GM18870 (cell line): ENCODE results near the gene SMG5.

Experiments used
- ATAC-seq: cut with Tn5 transposase; IDR thresholded peaks from one replicate; pipeline ENCODE4 v1.9.1; 2021; ENCODE audit warnings: moderate library complexity; ENCODE audit not compliant: unreplicated experiment

The SMG5 gene

GRCh38 chr1:156246241-156246780 lies 36.3 kb downstream of the SMG5 start:
- no peak for ATAC-seq

GRCh38 chr1:156245451-156246232 lies 37.0 kb downstream of the SMG5 start:
- ATAC-seq = no peak

DNA sequence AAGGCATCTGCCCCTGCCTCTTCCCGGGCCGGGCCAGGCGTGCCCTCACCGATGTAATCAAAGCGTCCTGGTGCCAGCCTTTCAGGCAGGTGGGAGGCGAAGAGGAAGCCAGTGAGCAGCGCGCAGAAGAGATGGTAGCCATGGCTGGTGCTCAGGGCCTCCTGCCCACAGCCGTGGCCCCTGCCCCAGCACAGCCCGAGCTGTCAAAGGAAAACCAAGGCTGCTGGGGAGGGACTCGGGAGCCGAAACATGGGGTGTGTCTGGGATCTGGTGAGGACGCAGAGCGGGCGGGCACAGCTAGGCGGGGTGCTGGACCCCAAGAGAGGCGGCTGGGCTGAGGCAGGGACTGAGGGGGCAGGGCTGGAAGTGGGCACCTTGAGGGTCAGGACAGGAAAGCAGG lies 37.9 kb downstream of the SMG5 start:
- ATAC-seq = no peak

- ATAC-seq = no peak
Measured at GRCh38 chr1:156244126-156244525, 38.5 kb downstream of the SMG5 start.

GRCh38 chr1:156242738-156243137 lies 39.9 kb downstream of the SMG5 start:
- ATAC-seq = no peak

DNA sequence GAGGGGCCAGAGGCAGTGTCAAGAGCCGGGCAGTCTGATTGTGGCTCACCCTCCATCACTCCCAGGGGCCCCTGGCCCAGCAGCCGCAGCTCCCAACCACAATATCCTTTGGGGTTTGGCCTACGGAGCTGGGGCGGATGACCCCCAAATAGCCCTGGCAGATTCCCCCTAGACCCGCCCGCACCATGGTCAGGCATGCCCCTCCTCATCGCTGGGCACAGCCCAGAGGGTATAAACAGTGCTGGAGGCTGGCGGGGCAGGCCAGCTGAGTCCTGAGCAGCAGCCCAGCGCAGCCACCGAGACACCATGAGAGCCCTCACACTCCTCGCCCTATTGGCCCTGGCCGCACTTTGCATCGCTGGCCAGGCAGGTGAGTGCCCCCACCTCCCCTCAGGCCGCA lies 40.7 kb downstream of the SMG5 start, which contains the start of gene BGLAP:
BGLAP (plus strand) TSS at position 259 of the 400 bp plus-strand sequence; CDS start at position 307, 48 bp downstream.
- ATAC-seq = no peak

- no peak for ATAC-seq
Measured at GRCh38 chr1:156241311-156241811, 41.3 kb downstream of the SMG5 start.

GRCh38 chr1:156238248-156238647 lies 44.4 kb downstream of the SMG5 start:
- ATAC-seq = no peak

GRCh38 chr1:156236164-156236563 lies 46.5 kb downstream of the SMG5 start:
- no peak for ATAC-seq

DNA sequence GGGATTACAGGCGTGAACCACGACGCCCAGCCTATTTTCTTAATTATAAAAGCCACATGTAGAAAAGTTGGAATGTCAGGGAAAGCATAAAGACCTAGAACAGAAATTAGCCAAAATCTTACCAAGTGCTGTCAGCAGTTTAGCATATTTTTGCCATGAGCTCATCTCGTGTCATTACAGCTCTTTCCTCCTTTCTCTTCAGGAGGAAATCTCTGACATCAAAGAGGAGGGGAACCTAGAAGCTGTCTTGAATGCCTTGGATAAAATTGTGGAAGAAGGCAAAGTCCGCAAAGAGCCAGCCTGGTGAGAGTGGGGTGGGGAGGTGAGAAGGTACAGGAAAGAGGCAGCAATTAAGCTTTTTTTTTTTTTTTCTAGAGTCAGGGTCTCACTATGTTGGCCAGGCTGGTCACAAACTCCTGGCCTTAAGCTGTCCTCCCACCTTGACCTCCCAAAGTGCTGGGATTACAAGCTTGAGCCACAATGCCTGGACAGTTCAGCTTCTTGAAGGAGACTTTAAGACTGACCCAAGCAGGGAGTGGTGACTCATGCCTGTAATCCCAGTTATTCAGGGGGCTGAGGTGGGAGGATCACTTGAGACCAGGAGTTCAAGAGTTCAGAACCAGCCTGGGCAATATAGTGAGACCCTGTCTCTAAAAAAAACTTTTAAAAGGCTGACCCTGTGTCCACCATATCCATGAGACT lies 49.0 kb downstream of the SMG5 start:
- ATAC-seq = no peak

DNA sequence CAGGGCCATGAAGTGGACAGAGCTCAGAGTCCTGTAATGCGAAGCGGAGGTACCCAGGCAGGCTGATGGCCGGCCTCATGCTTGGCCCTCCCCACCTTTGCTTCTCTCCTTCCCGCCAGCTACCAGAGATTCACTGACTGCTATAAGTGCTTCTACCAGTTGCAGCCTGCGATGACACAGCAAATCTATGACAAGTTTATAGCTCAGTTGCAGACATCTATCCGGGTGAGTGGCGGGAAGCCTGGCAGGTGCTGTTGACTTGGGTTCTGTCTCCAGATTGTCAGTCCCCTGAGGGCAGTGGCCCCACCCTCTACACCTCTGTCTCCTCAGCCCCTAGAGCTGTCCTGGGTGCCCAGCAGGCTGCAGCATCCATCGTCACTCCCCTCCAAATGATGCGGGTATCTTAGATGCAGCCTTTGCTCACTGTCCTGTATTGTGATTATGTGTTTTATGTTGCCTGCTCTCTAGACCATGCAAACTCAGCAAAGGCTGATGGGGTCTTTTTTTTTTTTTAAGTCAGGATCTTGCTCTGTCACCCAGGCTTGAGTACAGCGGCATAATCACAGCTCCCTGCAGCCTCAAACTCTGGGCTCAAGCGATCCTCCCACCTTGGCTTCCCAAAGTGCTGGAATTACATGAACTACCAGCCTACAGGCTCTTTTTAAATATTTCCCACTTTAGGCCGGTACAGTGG lies 50.3 kb downstream of the SMG5 start:
- no peak for ATAC-seq

- ATAC-seq = no peak
Measured at GRCh38 chr1:156230473-156230837, 52.2 kb downstream of the SMG5 start.

DNA sequence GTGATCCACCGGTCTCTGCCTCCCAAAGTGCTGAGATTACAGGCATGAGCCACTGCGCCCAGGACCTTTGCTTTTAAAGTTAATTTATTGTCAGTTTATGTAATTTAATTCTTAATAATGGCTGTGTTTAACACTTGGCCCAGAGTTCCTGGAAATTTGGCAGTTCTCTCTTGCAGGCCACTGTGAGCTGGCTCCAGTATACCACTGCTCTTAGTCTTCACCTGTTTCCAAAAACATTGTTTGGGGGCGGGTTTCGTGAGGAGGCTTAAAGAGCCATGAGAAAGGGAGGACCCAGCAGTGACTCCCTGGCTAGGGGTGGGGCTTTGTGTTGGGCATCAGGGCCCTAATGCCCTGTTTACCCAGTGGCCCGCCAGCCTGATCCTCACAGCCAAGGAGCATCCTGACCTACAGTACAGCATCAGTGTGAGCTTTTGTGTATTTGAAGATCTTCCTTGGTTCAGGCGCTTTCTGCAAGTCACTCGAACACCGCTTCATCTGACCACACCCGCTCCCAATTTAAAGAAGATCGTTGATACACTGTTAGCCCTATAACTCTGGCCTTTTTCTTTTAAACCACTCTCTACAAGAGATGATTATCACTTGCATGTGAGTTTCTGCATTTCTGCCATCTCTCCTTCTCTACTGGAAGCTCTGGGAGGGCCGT lies 52.7 kb downstream of the SMG5 start:
- no peak for ATAC-seq

DNA sequence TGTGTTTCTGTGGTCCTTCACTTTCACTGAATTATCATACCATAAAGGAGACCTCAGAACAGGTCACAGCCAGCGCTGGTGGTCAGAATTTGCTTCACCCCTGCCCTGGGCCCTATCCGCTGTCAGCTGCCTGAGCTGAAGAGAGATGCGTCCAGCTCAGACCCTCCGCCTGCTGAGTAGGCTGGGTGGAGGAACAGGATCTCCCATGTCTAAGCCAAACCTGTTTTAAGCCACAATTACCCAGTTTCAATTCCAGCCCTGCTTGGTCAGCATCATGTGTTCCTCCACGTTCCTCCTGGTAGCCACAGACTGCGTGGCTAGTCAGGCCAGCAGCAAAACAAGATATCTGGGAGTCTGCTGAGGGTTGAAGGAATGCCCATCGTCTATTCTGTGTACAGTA lies 54.1 kb downstream of the SMG5 start:
- ATAC-seq = no peak

DNA sequence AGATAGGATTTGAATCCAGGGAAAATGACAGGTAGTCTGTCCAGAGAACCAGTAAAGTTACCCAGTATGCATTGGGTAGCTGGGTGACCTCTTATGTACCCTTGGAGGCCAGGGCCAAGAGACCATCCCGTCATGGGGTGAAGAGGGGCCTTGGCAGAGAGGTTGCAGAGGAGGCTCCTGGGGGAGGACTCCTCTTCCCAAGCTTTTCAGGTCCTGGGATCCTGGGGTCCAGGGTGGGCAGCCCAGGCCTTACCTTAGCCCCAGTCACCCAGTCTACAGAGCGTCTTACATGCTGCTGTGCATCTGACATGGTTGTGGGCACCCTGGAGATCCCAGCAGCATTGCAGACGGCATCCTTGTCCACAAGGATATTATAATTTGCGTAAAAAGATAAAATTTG lies 55.8 kb downstream of the SMG5 start:
- ATAC-seq = no peak

- peak; percentile 65 for ATAC-seq
Measured at GRCh38 chr1:156226116-156226538, 56.5 kb downstream of the SMG5 start.

- ATAC-seq = no peak
Measured at GRCh38 chr1:156225677-156226014, 57.0 kb downstream of the SMG5 start.

DNA sequence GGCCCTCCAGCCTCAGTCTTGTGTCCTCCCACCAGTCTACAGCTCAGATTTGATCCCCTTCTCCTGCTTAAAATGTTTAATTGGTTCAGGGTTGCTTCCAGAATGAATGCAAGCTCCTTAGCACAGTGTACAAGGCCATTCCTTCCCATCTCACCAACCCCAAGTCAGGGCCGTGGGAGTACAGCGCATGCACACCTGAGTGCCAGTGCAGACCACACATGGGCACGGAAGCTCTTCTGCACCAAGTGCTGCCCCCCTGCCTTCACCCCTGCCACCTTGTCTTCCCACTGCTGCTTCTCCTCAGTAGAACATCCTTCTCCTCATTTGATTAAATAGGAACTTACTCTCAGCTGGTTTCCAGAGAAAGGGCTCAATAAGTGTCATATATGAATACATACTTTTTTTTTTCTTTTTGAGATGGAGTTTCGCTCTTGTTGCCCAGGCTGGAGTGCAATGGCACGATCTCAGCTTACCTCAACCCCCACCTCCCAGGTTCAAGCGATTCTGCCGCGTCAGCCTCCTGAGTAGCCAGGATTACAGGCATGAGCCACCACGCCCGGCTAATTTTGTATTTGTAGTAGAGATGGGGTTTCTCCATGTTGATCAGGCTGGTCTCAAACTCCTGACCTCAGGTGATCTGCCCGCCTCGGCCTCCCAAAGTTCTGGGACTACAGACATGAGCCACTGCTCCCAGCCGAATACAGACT lies 60.5 kb downstream of the SMG5 start:
- ATAC-seq = no peak

- no peak for ATAC-seq
Measured at GRCh38 chr1:156220226-156220625, 62.4 kb downstream of the SMG5 start.

DNA sequence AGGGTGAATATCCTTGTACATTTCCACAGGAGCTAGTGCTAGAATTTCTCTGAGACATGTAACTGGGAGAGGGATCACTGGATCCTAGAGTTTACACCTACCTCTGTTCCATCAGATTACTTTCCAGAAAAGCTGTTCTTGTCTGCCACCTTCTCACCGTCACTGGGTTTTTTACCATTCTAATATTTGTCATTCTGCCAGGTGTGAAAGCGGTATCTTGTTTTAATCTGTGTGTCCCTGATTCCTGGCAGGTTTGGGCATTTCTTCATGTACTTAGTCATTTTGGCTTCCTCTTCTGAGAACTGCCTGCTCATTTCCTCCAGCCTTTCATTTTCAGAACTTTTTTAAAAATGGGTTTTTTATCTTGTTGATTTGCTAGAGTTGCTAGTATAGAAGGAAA lies 64.8 kb downstream of the SMG5 start:
- ATAC-seq = no peak
